Measurements from ENCODE around the gene ASXL1.
A peak's percentile ranks its signal among the peaks of the same experiment; 100 is the strongest.
"Not testable (repeated sequence)": the region's sequence is repeated elsewhere in the genome, so short reads cannot be mapped to it uniquely, and the experiment has no call there.

ASXL1 gene

DNA sequence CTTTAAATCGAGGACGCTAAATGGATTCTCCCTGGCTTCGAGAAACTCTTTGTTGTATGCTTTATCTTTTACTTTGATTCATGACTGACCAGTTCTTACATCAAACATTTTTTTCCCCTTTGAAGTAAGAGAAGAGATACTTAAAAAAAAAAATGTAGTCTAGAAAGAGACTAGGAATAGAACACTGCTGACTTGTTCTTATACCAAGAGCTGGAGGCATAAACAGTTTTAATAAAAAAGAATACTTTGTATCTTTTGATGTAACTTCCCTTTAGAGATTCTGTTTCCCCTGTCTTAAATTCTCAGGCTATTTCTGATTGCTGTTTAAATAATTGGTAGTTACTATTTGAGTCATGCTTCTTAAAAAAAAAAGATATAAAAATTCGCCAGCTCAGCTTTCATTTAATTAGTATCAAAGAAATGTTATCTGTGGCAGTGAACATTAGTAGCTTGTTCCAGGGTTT is 4.8 kb downstream of the ASXL1 start:
- DNase-seq (ENCODE audit: low read depth), result no peak

DNA sequence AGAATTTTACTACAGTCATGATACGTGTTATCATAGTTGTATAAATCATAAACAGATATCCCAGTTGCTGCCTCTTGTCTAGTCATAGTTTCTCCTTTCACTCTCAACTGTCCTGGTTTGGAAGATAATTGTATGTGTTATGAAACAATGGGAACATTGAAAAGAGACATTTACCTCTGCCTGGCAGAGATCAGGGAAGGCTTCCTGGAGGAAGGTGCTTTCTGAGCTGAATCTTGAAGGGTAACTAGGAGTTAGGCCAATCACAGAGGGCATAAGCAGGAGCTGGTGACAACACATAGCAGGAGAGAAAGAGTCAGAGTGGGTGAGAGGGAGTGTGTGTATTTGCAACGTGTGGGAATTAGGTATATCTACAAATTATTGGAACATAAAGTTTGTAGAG is 5.4 kb downstream of the ASXL1 start:
- no peak for DNase-seq (ENCODE audit: low read depth)

DNA sequence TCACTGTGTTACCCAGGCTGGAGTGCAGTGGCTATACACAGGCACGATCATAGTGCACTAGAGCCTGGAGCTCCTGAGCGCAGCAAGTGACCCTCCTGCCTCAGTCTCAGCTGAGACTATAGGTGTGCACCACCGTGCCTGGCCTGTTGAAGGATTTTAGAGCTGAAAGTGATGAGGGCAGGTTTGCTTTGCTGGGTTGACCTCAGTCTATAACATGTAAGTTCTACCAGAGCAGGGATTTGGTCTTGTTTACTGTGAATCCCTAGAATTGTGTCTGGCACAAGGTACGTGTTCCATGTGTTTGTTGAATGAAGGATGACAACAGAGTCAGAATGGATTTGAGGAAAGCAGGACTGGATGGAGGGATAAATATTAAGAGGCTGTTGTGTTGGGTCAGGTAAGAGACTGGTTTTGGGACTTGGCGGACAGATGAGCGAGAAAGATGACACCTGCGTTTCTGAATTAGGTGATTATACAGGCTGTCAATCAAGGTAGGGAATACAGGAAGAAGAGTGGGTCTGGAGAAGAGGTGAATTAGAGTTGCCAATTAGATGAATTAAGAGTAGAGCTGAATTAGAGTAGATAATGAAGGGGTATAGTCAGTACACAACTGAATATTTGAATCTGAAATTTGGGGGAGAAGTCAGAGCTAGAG is 6.5 kb downstream of the ASXL1 start:
- DNase-seq (ENCODE audit: low read depth), result no peak

DNA sequence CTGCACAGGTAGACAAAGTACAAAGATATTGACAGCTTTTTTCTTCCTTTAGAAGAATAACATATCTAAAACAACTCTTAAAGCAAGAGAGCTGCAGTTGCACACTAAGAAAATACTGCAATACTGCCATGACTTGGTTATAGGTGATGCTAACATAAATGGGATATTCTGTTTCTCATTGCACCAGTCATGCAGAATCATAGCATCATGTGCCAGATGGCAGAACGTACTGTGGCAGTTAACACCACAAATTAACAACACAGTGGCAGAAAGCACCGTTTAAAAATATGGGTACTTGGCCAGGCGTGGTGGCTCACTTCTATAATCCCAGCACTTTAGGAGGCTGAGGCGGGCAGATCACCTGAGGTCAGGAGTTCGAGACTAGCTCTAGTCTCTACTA is 7.4 kb downstream of the ASXL1 start:
- DNase-seq (ENCODE audit: low read depth), result no peak

DNA sequence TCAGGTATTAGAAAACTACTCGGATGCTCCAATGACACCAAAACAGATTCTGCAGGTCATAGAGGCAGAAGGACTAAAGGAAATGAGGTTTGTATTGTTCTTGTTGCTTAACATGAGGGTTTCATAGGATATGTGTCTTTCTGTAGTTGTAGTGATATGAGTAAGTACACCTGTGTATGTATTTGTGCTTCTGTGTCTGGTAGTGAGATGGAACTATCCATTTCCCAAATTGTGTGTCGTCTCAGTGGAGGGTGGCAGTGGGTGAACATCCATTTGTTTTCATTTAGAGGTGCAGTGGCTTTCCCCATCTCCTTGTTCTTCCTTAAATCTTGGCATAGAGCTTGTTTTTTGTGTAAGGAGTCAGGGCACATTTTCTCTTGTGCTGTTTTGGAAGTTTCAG is 8.2 kb downstream of the ASXL1 start:
- DNase-seq (ENCODE audit: low read depth), result no peak

DNA sequence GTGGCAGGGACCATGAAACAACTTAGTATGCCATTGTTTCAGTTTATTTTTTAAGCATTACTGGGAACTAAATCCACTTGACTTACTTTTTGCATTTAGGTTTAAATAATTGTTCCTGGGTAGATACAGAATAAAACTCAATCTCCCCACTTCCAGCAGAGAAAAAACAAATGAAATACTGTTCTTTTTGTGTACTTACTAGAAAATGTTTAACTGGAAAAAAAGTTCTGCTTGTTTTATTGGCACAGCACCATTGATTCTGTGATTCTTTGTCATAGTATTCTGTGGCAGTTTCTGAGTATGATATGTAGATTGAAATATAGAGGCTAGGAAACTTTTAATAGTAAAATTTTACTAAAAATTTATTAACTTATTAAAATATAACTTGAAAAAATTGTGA is 10.2 kb downstream of the ASXL1 start:
- DNase-seq (ENCODE audit: low read depth), result no peak

DNA sequence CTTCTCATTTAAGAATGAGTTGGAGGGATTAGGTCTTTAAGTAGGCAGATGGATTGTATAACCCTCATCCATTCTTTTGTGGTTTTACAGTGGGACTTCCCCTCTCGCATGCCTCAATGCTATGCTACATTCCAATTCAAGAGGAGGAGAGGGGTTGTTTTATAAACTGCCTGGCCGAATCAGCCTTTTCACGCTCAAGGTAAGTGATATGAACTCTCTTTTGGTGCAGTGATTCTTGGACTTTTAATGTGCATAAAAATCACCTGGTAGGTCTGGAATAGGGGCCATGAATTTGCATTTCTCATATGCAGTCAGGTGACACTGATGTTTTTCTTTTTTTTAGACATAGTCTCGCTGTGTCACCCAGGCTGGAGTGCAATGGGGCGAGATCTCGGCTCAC is 10.8 kb downstream of the ASXL1 start:
- DNase-seq (ENCODE audit: low read depth), result no peak

DNA sequence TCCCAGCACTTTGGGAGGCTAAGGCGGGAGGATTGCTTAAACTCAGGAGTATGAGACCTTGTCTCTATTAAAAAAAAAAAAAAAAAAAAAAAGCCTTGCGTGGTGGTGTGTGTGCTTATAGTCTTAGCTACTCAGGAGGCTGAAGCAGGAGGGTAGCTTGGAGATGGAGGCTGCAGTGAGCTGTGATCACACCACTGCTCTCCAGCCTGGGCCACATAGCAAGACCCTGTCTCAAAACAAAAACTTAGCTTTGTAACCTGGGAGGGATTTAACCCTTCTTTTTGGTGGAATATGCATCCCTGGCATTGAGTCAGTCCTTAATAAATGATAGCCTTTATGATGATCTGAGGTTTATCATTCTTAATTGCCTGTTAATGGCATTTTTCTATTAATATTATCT is 12.8 kb downstream of the ASXL1 start:
- DNase-seq (ENCODE audit: low read depth), result no peak

DNA sequence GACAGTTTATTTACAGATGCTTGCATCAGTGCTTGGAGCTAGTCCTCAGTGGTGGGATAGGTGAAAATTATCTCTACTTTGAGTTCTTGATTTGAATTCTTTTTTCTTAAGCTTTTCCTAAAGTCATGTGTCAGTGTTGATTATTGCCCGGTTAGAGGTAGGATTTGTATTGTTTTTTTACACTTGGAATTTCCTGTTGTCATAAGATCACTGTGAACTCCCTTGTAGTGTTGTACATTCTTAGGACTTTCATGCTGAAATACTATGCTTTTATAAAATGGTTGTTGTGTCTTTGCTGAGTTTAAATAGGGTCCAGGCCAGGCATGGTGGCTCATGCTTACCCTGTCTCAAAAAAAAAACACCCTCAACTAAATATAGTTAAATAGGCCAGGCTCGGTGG is 20.3 kb downstream of the ASXL1 start:
- DNase-seq (ENCODE audit: low read depth), result no peak

DNA sequence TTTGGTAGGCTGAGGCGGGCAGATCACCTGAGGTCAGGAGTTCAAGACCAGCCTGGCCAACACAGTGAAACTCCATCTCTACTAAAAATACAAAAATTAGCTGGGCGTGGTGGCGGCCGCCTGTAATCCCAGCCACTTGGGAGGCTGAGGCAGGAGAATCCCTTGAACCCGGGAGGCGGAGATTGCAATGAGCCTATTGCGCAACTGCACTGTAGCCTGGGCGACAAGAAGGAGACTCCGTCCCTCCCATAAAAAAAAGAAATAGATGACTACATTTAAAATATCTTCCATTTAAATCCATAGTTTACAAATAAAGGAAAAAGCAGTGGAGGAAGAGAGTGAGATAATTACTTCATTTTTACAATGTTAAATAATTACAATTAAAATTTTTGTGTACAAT is 21.9 kb downstream of the ASXL1 start:
- not testable (repeated sequence) for DNase-seq (ENCODE audit: low read depth)

DNA sequence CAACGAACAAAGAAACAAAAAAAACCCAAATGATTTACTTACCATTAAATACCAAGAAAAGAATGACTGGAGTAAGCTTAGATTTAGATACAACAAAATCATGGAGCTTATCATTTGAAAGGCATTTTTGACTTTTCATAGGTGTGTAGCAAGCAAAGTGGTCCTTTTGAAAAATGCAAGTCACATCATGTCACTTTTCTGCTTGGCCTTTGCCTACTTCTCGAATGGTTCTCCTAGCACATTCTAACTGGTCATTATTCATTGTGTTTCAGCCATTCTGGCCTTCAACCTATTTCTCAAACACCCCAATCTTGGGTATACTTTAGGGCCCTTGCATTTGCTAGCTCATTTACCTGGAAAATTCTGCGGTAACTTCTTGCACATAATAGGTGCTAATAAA is 22.6 kb downstream of the ASXL1 start:
- DNase-seq (ENCODE audit: low read depth), result no peak

DNA sequence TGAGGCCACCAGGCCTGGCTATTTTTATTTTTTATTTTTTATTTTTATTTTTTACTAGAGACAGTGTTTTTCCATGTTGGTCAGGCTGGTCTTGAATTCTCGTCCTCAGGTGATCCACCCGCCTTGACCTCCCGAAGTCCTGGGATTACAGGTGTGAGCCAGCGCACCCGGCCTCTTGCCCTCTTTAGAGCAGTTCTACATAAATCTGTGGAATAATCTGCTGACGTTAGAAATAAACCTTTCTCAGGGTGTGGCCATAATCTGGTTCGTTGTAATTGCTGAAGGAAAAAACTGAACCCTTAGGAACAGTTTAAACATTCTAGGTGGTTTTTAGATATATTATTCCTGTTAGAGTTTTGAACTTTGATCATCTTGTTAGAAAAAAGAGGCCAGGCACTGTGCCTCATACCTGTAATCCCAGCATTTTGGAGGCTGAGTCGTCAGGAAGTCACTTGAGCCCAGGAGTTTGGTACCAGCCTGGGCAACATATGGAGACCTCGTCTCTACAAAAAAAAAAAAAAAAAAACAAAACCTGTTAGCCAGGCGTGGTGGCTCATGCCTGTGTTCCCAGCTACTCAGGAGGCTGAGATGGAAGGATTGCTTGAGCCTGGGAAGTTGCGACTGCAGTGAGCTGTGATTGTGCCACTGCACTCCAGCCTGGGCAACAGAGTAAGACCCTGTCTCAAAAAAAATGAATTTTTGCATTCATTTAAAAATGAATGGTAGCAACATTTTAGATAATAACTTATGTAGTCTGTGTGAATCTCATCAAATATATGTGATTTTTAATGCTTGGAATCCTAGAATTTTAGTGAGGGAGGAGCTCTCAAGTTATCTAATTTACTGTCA is 24.2 kb downstream of the ASXL1 start:
- no peak for DNase-seq (ENCODE audit: low read depth)

DNA sequence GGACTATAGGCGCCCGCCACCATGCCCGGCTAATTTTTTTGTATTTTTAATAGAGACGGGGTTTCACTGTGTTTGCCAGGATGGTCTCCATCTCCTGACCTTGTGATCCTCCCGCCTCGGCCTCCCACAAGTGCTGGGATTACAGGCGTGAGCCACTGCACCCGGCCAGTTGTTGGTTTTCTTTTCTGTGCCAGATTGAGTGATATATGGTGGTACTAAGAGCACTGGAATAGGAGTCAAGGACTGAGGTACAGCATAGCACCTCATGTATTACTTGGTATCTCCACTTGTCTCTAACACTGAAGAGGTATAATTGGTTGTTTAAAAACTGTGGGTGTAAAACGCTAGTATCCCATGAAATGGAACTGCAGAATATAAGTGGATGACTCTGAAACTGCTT is 25.3 kb downstream of the ASXL1 start:
- DNase-seq (ENCODE audit: low read depth), result not testable (repeated sequence)

DNA sequence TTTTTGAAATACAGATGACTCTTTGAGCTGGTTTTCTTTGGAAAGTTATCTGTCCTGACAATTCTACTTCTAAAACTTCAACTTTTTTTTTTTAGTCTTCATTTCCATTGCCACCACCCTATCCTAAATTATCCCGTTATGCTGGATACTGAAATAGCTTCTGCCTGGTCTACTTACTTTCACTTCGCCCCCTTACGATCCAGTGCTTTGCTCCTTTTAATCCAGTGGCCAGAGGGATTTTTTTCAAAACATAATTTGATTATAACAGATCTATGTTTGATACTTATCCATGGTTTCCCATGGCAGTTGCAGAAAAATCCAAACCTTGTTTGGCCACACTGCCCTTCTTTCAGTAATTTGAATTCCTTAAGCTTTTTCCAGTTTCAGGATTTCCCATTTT is 27.4 kb downstream of the ASXL1 start:
- no peak for DNase-seq (ENCODE audit: low read depth)

DNA sequence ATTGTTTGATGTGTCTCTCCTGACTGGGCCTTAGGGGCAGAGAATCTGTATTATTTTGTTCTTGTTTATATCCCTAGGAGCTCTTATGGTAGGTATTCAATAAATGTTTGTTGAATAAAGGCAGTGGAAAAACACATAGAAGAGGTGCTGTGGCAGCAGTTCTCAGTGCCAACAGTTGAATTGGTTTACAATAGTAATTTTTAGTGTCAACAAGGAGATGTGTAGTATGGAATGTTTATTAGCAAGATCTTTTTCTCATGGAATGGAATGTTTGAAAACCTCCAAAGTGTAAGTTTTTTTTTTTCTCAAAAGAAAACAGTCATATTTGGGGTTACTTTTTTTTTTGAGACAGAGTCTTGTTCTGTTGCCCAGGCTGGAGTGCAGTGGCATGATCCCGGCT is 28.0 kb downstream of the ASXL1 start:
- peak; percentile 9 for DNase-seq (ENCODE audit: low read depth)

DNA sequence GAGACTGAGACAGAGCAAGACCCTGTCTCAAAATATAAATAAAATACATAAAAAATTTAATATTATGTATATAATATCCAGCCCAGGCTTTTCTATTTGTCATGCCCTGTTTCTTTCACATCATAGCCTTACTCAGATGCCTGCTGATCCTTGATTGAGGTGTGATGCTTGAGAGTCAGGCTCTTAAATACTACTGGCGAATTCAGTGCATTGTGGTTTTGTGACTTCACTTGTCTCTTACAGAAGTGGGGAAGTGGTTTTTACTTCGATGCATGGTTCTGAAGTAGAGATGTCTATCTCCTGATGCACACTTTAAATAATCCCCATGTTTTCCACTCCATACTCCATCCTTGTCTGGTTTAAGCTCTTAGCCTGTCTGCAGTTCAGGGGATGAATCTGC is 29.1 kb downstream of the ASXL1 start:
- no peak for DNase-seq (ENCODE audit: low read depth)

DNA sequence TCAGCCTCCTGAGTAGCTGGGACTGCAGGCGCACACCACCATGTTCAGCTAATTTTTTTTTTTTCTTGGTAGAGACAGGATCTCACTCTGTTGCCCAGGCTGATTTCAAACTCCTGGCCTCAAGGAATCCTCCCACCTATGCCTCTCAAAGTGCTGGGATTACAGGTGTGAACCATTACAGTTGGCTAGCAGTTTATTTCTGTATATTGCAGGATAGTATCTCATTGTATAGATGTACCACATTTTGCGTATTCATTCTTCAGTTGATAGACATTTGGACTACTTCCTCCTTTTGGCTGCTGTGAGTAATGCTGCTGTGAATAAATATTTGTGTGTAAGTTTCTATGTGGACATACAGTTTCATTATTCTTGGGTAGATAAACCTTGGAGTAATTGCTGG is 32.9 kb downstream of the ASXL1 start:
- DNase-seq (ENCODE audit: low read depth), result no peak

DNA sequence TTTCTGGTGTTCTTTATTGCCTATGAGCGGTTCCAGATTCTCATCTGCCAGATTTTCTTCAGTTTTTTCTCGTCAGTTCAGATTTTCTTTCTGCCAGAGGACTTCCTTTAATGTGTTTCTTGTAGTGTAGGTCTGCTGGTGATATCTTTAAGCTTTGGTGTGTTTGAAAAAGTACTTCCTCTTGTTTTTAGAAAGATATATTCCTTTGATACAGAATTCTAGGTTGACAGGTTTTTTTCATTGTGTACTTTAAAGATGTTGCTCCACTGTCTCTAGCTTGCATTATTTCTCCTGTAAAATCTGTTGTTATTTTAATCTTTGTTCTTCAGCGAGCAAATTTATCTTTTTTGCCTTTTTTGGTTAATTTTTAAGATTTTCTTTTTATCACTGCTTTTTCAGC is 36.9 kb downstream of the ASXL1 start:
- DNase-seq (ENCODE audit: low read depth), result no peak

DNA sequence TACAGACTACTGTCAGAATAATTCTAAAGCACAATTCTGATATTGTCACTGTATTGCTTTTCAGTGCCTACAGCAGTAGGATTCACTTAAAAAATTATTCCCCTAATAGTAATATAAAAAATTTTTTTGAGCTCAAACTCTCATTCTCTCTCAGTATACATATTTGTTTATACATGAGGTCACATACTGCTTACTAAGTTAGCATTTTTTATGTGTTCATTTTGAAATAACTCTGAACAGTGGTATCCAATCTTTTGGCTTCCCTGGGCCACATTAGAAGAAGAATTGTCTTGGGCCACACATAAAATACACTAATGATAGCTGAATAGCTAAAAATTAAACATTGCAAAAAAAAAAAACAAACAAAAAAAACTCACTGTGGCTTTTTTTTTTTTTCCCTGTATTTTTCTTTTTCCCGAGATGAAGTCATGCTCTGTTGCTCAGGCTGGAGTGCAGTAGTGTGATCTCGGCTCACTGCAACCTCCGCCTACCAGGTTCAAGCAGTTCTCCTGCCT is 38.6 kb downstream of the ASXL1 start:
- peak; percentile 12 for DNase-seq (ENCODE audit: low read depth)

DNA sequence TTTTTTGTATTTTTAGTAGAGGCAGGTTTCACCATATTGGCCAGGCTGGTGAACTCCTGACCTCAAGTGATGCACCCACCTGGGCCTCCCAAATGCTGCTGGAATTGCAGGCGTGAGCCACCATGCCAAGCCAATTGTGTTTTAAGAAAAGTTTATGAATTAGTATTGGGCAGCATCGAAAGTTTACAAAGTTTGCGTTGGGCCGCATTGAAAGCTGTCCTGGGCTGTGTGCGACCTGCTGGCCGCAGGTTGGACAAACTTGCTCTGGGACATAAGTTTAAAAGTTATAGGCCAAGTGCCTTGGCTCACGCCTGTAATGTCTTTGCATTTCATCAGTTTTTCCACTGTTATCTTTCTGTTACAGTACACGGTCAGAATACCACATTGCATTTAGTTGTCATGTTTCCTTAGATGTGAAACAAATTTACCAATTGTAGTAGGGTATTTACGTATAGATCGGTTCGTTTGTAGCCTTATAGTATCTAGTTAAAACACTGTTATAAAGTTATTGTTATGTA is 39.5 kb downstream of the ASXL1 start:
- no peak for DNase-seq (ENCODE audit: low read depth)

DNA sequence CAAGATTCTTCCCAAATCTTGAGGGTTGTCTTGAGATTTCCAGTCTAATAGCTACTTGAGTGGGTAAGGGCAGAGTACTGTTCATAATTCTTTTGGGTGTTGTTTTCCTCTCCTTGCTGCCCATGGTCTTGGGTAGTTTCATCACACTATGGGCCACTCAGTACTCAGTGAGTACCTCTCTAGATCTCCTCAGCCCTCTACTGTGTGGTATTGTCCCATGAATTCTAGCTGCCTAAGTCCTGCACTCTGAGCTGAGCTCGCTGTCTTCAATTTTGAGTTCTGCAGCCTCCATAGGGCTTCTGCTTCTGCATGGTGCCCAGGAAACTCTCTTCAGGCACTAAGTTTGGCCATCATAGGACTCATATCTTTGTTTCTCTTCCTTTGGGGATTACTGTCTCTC is 42.3 kb downstream of the ASXL1 start:
- DNase-seq (ENCODE audit: low read depth), result no peak

DNA sequence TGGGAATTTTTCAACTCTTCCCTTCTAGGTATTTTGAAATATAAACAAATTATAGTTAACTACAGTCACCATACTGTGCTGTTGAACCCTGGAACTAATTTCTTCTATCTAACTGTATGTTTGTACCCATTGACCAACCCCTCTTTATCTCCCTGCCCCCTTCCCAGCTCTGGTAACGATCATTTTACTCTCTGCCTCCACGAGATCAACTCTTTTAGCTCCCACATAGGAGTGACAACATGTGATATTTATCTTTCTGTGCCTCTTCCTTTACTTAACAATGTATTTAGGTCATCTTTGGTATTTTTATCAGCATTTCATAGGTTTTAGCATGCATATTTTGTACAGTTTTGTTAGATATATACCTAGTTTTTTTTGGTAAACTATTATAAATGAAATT is 45.9 kb downstream of the ASXL1 start:
- no peak for DNase-seq (ENCODE audit: low read depth)

DNA sequence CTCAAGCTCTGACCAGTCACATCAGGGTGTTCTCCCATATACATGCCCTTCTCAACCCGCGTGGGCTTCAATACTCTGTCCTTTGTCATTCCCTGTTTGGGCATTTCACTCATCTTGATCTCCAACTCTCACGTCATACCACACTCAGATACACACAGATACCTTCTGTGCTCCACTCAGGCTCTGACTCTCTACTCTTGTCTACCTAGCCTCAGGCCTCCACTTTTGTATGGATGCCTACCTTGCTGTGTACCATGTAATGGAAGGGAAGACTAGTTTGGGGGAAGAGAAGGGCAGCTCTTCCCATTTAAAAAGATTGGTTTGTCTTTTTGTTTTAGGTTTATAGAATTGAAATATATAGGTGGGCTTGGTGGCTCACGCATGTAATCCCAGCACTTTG is 48.6 kb downstream of the ASXL1 start:
- DNase-seq (ENCODE audit: low read depth), result no peak

Measured in fibroblast of gingiva (primary cell).